Measurements from ENCODE around the gene SLCO3A1. TPM values are rescaled to one million over a fixed set of nuclear protein-coding genes. Genes with fewer than 3 reads are reported as not detected.

The SLCO3A1 gene
- polyA plus RNA-seq, 3 donors = 3.5 to 17.9 (median 10.3) TPM

DNA sequence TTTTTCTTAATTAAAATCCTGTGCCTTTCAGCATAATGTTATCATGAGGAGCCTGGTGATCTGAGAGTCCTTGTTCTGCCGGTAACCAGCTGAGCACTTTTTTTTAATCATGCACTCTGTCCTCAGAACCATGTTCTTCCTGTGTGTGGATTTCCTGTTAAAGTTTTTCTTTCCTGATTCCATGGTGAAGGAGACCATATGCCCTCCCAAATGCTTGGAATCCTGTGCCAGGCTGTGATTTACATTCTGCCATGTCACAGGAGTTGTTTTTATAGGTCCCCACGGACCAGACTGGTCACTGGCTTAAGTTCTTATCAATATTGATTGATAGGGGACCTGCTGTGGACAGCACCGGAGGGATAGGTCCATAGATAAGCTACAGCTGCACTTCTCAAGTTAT lies 257.8 kb downstream of the SLCO3A1 start:
- H3K27ac ChIP-seq (ENCODE audit: low read depth, low read length) = no peak overlapping the region
- 29 to 66% (median 53%) methylated on average over 3 of the region's 3 CpGs for WGBS, 3 donors

DNA sequence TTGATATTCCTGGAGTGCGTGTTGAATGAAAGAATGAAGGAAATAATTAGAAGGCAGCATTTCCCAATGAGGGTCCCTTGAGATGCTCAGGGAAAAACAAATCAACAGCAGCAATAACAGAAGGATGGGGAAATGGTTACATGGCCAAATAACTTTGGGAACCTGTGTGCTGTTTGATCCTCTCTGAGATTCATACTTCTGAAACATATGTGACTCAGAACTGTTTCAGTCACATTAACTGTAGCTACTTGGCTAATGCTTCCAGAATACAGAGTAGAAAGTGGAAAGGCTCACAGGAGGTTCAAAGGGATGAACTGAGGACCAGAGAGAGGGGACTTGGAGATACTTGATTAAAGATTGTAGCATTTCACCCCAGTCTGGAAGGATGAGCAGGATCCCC lies 258.2 kb downstream of the SLCO3A1 start:
- WGBS, 3 donors = 73 to 84% (median 75%) methylated on average over 1 of the region's 1 CpG
- H3K27ac ChIP-seq (ENCODE audit: low read depth, low read length) = no peak overlapping the region

DNA sequence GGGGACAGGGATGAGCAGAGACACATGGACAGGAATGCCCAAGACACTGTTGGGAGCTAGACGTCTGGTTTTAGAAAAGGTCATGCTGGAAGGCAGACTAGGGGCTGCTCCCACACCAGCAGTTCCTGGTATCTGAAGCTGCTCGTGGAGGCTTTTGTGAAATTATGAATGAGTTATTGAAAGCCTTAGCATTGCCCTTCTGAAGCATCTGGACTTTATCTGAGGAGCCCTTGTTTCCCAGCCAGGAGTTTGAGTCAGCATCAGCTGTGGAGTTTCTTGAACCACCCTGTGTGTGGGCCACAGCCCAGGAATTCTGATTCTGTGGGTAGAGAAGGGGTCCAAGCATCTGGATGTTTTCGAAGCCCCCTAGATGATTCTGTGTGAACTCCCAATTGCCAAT lies 258.7 kb downstream of the SLCO3A1 start:
- 43 to 70% (median 58%) methylated on average over 3 of the region's 3 CpGs for WGBS, 3 donors
- no peak overlapping the region for H3K27ac ChIP-seq (ENCODE audit: low read depth, low read length)

DNA sequence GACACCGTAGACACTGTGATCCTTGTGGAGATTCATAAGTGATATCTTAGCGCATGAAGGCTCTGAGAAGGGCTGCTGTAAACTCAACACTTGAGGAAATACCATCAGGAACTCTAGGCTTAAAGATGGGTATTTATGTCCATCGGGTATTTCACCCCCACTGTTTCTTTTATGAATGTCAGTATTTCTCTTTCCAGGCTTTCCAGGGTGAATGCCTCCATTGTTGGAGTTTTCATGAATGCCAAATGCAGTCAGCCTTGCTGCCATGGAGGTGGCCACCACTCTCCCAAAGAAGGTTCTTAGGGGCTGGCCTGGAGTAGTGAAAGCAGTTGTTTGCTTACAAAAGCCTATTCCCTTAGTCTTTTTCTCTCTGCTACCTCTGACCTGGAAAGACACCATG lies 259.2 kb downstream of the SLCO3A1 start:
- H3K27ac ChIP-seq (ENCODE audit: low read depth, low read length) = no peak overlapping the region
- WGBS, 3 donors = 79 to 93% (median 91%) methylated on average over 3 of the region's 3 CpGs

DNA sequence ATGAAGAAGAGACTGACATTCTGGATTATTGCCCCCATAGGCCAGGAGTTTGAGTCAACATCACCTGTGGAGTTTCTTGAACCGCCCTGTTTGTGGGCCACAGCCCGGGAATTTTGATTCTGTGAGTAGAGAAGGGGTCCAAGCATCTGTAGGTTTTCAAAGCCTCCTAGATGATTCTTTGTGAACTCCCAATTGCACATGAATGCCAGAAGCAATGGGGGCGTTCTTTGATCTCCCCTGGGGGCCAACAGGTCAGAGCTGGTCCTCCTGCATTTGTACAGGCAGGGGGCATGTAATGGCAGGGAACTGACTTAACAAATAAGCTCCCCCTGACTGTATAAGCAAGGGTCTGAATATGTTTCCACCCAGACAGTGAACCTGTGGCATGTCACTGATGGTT lies 260.3 kb downstream of the SLCO3A1 start:
- 67 to 94% (median 83%) methylated on average over 3 of the region's 3 CpGs for WGBS, 3 donors
- no peak overlapping the region for H3K27ac ChIP-seq (ENCODE audit: low read depth, low read length)

DNA sequence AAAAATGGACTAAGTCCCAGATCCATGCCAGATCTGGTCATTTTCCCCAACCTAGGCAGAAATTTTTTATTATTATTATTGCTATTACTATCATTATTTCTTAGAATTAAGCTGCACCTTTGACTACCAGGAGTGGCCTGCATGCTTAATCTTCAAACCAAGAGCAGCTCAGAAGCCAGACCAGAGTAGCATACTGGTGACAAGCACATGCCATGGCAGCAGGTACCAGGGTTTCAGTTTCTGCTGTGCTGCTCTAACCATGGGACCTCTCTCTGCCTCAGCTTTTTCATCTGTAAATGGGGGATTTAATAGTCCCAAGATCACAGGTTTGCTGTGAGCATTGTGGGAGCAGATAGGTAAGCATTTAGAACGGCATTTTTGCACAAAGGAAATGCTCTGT lies 262.3 kb downstream of the SLCO3A1 start:
- 75 to 97% (median 96%) methylated on average over 1 of the region's 1 CpG for WGBS, 3 donors
- H3K27ac ChIP-seq (ENCODE audit: low read depth, low read length) = no peak overlapping the region

DNA sequence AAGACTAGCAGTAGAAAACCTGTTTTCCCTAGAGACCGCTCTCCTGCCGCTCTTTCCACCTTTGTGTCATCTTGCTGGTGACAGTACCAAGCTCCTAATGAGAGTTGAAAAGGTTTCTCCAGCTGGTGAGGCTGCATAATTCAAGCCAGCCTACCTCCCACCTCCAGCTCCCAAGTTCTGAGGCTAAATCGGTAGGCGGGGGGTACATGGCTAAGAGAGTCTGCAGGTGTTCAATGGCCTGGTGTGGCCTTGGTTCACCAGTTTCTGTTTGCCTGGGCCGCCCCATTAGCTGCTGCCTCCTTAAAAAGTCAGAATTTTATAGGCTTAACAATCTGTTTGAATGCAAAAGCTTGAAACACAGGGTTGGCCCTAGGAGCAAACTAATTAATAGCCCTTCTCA lies 262.8 kb downstream of the SLCO3A1 start:
- H3K27ac ChIP-seq (ENCODE audit: low read depth, low read length) = no peak overlapping the region
- 68 to 95% (median 95%) methylated on average over 5 of the region's 5 CpGs for WGBS, 3 donors

DNA sequence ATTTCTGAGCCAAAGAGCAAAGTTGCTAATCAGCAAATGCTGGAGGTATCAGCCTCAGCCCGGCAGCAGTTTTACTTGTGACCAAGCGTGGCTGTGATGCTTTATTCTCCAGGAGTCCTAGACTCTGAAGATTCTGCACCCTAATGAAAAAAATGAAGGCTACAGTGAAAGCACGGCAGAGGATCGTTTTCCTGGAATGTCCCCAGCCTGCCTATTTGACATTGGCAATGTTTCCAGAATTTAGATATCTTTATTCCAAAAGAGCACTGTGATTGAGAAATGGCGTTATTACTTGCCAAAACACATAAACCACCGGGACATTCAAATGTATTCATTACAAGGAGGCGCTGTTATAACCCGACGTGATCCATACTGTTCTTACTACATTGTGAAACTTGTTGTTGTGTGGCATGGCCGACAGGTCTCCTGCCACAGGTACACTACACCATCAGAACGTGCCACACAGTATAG lies 263.8 kb downstream of the SLCO3A1 start:
- WGBS, 3 donors = 31 to 65% (median 61%) methylated on average over 11 of the region's 11 CpGs
- no peak overlapping the region for H3K27ac ChIP-seq (ENCODE audit: low read depth, low read length)

DNA sequence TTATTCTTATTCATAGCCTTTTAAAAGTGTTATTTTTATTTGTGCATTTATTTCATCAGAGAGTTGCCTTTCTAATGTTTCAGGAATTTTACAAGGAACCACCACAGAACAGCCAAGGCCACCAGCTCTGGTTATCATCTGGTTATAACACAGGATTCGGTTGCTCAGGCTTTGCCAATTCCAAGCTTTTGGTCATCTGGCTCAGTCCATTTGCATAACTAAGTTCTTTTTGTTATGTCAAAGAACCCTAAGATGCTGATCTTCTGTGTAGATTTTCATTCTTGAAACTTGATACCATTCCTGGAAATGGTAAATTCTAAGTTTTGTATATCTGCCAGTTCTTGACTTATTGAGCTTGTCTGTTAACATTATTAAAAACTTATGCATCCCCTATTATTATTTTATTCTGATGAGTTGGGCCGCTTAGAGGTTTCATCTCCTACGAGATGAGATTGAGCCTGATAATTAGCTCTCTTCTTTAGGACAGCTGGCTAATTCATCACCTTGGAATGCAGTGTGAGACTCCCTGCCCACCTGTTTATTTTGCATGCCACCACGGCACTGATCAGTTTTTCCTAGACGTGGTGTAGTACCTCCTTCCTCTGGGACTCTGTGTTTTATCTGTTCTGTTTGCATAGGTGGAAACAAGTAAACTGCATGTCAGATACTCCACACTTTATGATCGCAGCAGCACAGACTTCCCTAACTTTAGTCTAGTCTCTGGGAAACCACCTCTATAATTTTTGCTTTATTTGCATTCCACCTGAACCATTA lies 264.8 kb downstream of the SLCO3A1 start:
- no peak overlapping the region for H3K27ac ChIP-seq (ENCODE audit: low read depth, low read length)
- WGBS, 3 donors = 38 to 85% (median 84%) methylated on average over 6 of the region's 6 CpGs

DNA sequence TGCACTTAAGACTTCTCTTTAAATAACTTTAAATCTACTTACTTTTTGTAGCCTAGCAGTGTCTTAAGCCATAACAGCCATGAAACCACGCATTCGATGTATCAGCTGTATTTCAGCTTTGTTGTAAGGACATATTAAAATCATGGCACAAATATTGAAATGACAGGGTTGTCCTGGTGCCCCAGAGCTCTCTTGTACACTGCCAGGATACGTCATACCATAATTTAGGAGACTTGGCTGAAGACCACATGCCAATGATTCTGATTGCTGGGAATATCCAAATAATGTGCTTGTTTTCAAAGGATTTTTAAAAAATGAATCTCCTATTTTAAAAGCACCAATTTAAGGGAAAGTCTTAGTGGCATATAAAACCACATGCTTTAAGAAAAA lies 265.4 kb downstream of the SLCO3A1 start:
- H3K27ac ChIP-seq (ENCODE audit: low read depth, low read length) = no peak overlapping the region
- 78 to 97% (median 93%) methylated on average over 3 of the region's 3 CpGs for WGBS, 3 donors

DNA sequence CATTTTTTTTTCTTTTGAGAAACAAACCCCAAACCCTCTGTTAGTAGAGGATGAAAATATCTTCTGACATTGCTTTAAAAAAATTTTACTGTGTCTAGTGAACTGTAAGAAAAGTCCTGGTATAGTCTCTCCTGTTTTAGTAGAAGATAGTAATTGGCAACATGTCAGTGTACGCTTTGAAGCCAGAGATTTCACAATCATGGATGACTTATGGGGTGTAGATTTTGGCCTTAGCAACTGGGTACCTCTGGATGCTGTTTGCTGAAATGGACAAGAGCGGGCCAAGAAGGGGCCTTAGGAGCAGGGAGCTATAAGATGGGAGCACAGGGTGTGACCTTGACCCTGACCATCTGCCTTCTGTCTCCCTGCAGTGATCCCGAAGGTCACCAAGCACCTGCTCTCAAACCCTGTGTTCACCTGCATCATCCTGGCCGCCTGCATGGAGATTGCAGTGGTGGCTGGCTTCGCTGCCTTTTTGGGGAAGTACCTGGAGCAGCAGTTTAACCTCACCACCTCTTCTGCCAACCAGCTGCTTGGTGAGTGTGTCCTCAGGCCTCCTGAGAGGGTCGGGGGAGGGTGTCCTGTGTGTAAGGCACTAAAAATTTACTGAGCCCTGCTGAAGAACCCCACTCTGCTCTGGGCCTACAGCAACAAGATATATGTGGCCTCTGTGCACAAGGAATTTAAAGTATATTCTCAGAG lies 266.7 kb downstream of the SLCO3A1 start:
- 69 to 70% (median 70%) methylated on average over 6 of the region's 6 CpGs for WGBS, 3 donors
- H3K27ac ChIP-seq (ENCODE audit: low read depth, low read length) = no peak overlapping the region

DNA sequence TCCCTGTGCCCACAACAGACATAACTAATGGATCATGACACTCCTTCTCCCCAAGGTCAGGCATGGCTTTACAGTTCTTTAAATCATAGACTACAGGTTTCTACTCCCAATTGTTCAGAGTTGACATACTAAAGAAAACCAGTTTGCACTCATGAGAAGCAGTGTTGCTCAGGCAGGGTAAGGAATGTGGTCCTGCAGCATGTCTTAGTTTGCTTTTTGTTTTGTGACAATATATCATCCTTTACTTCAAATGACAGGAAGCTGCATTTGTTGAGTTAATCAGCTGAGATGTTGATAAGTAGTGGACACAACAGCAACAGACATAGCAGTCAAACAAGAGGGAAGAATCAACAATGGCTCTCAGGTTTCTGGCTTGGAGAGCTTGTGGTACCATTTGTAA lies 267.5 kb downstream of the SLCO3A1 start:
- no peak overlapping the region for H3K27ac ChIP-seq (ENCODE audit: low read depth, low read length)

DNA sequence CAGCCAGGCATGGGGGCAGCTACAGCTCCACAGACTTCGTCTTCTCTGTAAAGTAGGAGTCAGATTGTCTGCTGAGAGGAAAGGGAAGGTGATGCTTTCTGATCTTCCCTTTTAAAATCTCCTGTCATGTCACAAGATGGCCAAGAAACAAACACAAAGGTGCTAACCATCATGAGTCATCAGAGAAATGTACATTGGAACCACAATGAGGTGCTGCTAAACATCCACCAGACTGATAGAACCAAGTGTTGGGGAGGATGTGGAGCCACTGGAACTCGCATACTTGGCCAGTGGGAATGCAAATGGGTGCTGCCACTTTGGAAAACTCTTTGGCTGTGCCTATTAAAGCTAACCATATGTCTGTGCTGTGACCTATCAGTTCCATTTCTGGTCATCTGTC lies 268.8 kb downstream of the SLCO3A1 start:
- H3K27ac ChIP-seq (ENCODE audit: low read depth, low read length) = no peak overlapping the region
- 49 to 98% (median 73%) methylated on average over 2 of the region's 2 CpGs for WGBS, 3 donors

DNA sequence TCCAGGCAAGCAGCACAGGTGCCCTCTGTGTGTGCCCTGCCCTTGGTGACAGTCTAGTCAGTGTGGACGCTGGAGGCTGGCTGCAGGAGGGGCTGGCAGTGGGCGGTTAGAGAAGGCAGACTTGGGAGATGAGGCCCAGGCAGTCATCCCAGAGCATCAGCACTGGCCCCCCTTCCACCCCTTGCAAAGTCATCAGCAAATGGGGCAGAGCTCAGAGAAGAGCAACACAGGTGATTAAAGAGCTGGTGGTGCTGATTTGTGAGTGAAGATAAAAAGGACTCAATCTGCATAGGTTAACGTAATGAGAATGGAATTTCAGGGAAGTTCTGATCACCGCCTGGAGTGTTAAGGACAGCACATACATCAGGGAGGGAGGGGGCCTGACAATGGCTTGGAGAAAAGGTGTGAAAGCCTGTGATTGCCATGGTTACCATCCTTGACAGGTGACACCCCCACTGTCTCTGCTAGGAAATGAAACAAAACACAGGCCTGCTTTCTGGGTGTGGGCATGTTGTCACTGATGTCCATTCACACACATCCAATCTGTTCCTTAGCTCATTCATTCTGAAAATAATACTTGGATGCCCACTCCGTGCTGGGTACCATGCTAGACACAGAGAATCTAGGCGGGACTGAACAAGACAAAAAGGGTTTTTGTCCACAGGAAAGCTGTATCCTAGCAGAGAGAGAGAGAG lies 270.6 kb downstream of the SLCO3A1 start:
- WGBS, 3 donors = 50 to 94% (median 88%) methylated on average over 6 of the region's 6 CpGs
- no peak overlapping the region for H3K27ac ChIP-seq (ENCODE audit: low read depth, low read length)

DNA sequence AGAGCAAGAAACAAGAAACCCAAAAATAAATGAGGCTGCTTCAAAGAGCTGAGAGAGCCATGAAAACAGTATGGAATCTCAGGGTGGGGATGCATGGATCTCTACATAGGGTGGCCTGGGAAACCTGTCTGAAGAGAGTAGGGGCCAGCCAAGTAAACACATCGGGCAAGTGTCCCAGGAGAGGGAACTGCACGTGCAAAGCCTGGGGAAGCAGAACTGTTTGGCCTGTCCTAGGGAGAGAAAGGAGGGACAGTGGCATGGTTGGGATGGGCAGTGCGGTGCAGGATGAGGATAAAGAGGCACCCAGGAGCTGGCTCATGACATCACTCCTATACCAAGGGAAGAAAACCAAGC lies 271.1 kb downstream of the SLCO3A1 start:
- WGBS, 3 donors = 71 to 85% (median 78%) methylated on average over 3 of the region's 3 CpGs
- H3K27ac ChIP-seq (ENCODE audit: low read depth, low read length) = no peak overlapping the region

DNA sequence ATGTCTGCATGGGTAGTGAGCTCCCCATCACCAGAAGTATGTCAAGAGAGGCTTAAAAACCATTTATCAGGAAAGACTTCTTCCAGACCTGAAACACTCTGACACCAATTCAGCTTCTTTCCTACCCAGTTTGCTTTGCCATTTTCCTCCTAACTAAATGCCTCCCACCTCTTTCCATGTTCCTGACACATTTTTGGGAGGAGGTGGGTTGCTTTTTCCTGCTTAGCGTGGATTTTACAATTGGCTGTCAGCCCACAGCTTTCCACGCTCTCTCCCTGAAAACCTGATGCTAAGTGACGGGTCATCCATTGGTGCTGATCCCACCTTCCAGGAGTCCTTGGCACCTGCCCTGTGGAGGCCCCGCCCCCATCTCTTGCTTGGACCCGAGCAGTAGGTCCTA lies 275.3 kb downstream of the SLCO3A1 start:
- H3K27ac ChIP-seq (ENCODE audit: low read depth, low read length) = no peak overlapping the region
- 81 to 95% (median 92%) methylated on average over 5 of the region's 5 CpGs for WGBS, 3 donors

DNA sequence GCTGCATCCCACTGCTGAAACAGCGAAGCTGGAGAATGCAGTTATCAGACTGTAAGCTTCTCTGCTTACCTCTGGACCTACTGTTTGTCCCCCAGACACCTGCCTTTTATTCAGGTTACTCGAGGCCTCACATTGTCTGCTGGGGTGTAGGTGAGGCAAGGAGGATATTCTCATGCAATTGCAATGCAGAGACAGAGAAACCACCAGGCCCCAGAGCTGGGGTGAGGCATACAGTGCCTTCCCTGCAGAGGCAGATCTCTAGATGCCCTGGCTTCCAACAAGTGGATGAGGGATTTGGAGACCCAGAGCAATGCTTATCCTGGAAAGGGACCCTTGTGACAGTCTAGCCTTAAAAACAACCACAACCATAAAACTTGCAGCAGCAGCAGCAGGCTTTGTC lies 276.7 kb downstream of the SLCO3A1 start:
- H3K27ac ChIP-seq (ENCODE audit: low read depth, low read length) = no peak overlapping the region
- WGBS, 3 donors = 61 to 85% (median 84%) methylated on average over 2 of the region's 2 CpGs

DNA sequence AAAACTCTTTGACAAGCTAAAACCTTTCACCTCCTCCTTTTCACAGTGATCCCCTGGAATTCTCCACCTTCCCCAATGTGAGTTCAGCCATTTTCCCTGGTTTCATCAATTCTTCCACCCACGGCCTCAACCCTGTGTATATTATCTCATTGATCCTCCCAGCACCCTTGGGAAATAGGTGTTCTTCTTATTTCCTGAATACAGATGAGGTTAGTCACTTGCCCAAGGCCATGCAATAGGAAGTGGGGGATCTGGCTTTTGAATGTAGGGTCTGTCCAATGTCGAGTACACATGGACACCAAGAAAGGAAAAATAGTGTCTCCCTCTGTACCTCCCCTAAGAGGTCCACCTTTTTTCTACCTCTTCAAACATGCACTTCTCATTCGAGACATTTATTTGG lies 277.4 kb downstream of the SLCO3A1 start:
- H3K27ac ChIP-seq (ENCODE audit: low read depth, low read length) = no peak overlapping the region
- 84 to 93% (median 90%) methylated on average over 3 of the region's 3 CpGs for WGBS, 3 donors

DNA sequence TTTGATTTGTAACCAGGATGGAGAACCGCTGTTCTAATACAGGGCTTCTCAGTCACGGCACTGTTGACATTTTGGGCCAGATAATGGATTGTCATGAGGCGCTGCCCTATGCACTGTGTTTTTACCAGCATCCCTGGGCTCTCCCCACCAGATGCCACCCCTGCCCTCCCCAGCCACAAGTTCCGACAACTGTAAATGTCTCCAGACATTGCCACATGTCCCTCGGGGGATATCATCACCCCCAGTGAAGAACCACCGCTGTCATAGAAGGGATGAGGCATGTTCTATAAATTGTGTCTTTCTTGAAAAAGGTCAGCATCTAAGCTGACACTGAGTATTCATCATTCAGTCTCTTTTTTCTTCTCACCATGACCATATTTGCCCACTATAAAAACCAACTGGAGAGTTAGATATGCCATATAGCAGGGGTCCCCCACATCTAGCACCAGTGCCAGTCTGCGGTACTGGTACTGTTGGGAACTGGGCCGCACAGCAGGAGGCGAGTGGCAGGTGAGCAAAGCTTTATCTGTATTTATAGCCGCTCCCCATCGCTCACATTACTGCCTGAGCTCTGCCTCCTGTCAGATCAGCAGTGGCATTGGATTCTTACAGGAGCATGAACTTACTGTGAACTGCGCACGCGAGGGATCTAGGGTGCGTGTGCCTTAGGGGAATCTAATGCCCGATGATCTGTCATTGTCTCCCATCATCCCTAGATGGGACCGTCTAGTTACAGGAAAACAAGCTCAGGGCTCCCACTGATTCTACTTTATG lies 279.7 kb downstream of the SLCO3A1 start:
- 88 to 93% (median 92%) methylated on average over 17 of the region's 17 CpGs for WGBS, 3 donors
- H3K27ac ChIP-seq (ENCODE audit: low read depth, low read length) = no peak overlapping the region

All from adipose tissue (tissue), 3 donors.